KMS-11 (cell line): Measurements from ENCODE around the gene SMCO1.
"Not testable (repeated sequence)": the region's sequence is repeated elsewhere in the genome, so short reads cannot be mapped to it uniquely, and the experiment has no call there.

ENCODE experiments used
- H2AFZ ChIP-seq: fragments of 200-600 bp; sonication (generic); 2 replicates; pipeline ENCODE4 v1.6.1; 2016; ENCODE audit warnings: antibody characterized with exemption, mixed run types, low read depth
- H3K27ac ChIP-seq: fragments of 200-600 bp; sonication (generic); 2 replicates; pipeline ENCODE4 v1.6.1; 2016; ENCODE audit warnings: mild to moderate bottlenecking, mixed run types
- H3K27me3 ChIP-seq: fragments of 200-600 bp; sonication (generic); 2 replicates; pipeline ENCODE4 v1.6.1; 2017; ENCODE audit warnings: mild to moderate bottlenecking, low read depth, mixed run types, moderate library complexity; ENCODE audit not compliant: insufficient read depth
- H3K36me3 ChIP-seq: fragments of 200-600 bp; sonication (generic); 2 replicates; pipeline ENCODE4 v1.6.1; 2017; ENCODE audit warnings: mild to moderate bottlenecking, mixed run types; ENCODE audit not compliant: insufficient read depth
- H3K4me1 ChIP-seq: fragments of 200-600 bp; sonication (generic); 2 replicates; pipeline ENCODE4 v1.6.1; 2016; ENCODE audit warnings: mild to moderate bottlenecking, low read depth, mixed run types; ENCODE audit not compliant: poor library complexity, severe bottlenecking
- H3K4me2 ChIP-seq: fragments of 200-600 bp; sonication (generic); 2 replicates; pipeline ENCODE4 v1.7.0; 2016; ENCODE audit warnings: mild to moderate bottlenecking, mixed run types
- H3K4me3 ChIP-seq: fragments of 200-600 bp; sonication (generic); IDR thresholded peaks from 2 replicates; pipeline ENCODE4 v1.6.1; 2017; ENCODE audit warnings: low read depth, low read length, mixed read lengths; ENCODE audit not compliant: insufficient read depth
- H3K79me2 ChIP-seq: fragments of 200-600 bp; sonication (generic); 2 replicates; pipeline ENCODE4 v1.6.1; 2016; ENCODE audit warnings: low read depth, mixed run types; ENCODE audit not compliant: insufficient read depth
- H3K9ac ChIP-seq: fragments of 200-600 bp; sonication (generic); 2 replicates; pipeline ENCODE4 v1.6.1; 2016; ENCODE audit warnings: mild to moderate bottlenecking, mixed run types
- H4K20me1 ChIP-seq: fragments of 200-600 bp; sonication (generic); 2 replicates; pipeline ENCODE4 v1.6.1; 2016; ENCODE audit warnings: mild to moderate bottlenecking, mixed run types; ENCODE audit not compliant: insufficient read depth
- TF ChIP-seq, protein P1 (sequence below): fragments of 200-600 bp; sonication (generic); conservative IDR thresholded peaks from 2 replicates; pipeline ENCODE4 v1.6.1; 2017; ENCODE audit warnings: low read depth, mild to moderate bottlenecking, antibody characterized with exemption, low read length, moderate library complexity, mixed read lengths

The SMCO1 gene

DNA sequence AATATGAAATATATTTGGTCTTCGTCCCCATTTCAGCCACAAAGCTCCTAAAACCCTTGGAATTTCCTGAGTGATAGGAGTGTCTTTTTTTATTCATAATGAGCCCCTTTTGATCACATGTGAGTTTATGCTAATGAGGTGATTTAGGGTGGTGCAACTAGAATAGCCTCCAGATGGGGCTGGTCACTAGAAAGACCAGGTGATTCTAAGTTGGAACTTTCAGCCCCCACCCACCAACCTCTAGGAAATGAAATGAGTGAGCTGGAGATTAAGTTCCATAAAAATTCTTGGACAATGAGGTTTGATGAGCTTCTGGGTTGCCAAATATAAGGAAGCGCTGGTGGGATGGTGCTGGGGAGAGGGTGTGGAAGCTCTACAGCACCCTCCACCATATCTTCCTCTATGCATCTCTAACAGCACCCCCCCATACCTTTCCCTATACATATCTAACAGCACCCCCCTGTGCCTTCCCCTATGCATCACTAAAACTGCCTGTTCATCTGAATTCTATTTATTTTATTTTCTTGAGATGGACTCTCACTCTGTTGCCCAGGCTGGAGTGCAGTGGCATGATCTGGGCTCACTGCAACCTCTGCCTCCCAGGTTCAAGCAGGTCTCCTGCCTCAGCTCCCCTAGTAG, 2.1 kb upstream of the SMCO1 start:
- Histone ChIP-seq H4K20me1 (no peaks in the 10 kb centered on the region), H3K79me2 (no peaks in the 10 kb centered on the region), H3K27me3 (no peaks in the 10 kb centered on the region), H3K27ac (peak overlapping the region; percentile 39; the same call in 1 of the 2 replicates), H3K4me3 (no peak overlapping the region), H3K4me2 (peak overlapping the region; percentile 66), H3K9ac (no peak overlapping the region; the same call in 1 of the 2 replicates), H3K36me3 (no peaks in the 10 kb centered on the region), H2AFZ (0 out of 2 replicates have a peak overlapping the region, but pooled peaks have one; percentile 31), H3K4me1 (peaks cover 45% of the 10 kb centered on the region)
- TF ChIP-seq, protein P1, sequence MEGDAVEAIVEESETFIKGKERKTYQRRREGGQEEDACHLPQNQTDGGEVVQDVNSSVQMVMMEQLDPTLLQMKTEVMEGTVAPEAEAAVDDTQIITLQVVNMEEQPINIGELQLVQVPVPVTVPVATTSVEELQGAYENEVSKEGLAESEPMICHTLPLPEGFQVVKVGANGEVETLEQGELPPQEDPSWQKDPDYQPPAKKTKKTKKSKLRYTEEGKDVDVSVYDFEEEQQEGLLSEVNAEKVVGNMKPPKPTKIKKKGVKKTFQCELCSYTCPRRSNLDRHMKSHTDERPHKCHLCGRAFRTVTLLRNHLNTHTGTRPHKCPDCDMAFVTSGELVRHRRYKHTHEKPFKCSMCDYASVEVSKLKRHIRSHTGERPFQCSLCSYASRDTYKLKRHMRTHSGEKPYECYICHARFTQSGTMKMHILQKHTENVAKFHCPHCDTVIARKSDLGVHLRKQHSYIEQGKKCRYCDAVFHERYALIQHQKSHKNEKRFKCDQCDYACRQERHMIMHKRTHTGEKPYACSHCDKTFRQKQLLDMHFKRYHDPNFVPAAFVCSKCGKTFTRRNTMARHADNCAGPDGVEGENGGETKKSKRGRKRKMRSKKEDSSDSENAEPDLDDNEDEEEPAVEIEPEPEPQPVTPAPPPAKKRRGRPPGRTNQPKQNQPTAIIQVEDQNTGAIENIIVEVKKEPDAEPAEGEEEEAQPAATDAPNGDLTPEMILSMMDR: no peak

DNA sequence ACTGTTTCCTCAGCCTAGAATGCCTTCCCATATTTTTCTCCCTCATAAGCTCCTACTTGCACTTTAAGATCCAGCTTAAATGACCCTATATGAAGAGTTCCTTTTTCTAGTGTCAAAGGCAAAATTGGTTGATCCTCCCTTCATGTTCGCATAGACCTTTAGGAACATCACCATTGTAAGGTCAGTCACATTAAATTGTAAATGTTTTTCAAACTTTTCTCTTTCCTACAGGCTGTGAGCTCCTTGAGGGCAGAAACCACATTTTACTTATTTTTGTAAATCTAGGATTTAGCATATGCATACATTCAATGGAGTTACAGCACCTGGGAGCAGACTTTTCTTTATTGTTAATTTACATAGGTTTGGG, 813 bp downstream of the SMCO1 start:
- Histone ChIP-seq H3K4me1 (peaks cover 49% of the 10 kb centered on the region), H3K4me3 (no peak overlapping the region), H3K27ac (no peak overlapping the region), H3K36me3 (no peaks in the 10 kb centered on the region), H2AFZ (no peak overlapping the region), H3K9ac (no peak overlapping the region), H3K79me2 (no peaks in the 10 kb centered on the region), H4K20me1 (no peaks in the 10 kb centered on the region), H3K27me3 (no peaks in the 10 kb centered on the region), H3K4me2 (no peak overlapping the region)
- TF ChIP-seq, protein P1: no peak

DNA sequence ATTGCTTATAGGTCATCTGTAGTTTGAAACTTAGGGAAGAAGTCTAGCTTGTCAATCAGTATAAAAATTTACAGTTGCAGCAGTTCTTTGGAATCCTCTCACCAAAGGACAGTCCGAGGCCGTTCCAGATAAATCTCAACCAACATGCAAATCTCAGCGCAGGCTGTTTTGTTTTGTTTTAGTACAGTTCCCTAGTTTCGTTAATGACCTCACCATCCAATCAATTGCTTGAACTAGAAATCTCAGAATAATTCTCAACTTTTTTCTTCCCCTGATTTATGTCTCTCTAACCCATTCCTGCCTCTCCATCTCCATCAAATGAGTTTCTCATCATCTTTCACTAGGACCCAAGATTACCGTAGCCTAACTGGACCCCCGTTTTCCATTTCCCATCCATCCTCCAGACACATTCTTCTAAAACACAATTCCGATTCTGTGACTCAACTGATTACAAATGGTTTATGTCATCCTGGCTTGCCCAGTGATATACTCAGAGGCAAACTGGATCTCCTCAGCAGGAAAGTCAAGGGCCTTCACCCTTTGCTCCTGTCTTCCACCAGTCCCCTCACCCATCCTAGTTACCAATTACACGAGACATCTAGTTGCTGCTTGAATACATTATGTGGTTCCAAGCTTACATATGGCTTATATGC, 1.3 kb downstream of the SMCO1 start:
- H3K4me3 ChIP-seq: no peak overlapping the region
- H3K4me2 ChIP-seq: no peak overlapping the region
- no peak overlapping the region for H2AFZ ChIP-seq
- H3K4me1 ChIP-seq: peaks cover 44% of the 10 kb centered on the region
- H4K20me1 ChIP-seq: no peaks in the 10 kb centered on the region
- no peak overlapping the region for H3K9ac ChIP-seq
- no peaks in the 10 kb centered on the region for H3K27me3 ChIP-seq
- no peak overlapping the region for H3K27ac ChIP-seq
- no peaks in the 10 kb centered on the region for H3K79me2 ChIP-seq
- TF ChIP-seq, protein P1: no peak
- H3K36me3 ChIP-seq: no peaks in the 10 kb centered on the region

DNA sequence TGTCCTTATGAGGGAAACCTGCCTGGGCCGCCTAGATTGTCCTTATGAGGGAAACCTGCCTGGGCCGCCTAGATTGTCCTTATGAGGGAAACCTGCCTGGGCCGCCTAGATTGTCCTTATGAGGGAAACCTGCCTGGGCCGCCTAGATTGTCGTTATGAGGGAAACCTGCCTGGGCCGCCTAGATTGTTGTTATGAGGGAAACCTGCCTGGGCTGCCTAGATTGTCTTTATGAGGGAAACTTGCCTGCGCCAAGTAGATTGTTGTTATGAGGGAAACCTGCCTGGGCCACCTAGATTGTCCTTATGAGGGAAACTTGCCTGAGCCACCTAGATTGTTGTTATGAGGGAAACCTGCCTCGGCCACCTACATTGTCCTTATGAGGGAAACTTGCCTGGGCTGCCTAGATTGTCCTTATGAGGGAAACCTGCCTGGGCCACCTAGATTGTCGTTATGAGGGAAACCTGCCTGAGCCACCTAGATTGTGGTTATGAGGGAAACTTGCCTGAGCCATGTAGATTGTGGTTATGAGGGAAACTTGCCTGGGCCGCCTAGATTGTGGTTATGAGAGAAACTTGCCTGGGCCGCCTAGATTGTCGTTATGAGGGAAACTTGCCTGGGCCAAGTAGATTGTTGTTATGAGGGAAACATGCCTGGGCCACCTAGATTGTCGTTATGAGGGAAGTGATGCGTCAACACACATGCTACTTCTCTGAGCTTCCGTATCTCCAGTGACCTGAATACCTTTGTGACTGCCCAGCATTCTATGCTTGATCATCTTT, 3.3 kb downstream of the SMCO1 start:
- not testable (repeated sequence) for H2AFZ ChIP-seq, H3K4me3 ChIP-seq, H3K79me2 ChIP-seq, H3K27me3 ChIP-seq, H3K27ac ChIP-seq, H3K9ac ChIP-seq, H4K20me1 ChIP-seq, H3K36me3 ChIP-seq
- peaks cover 24% of the 10 kb centered on the region for H3K4me1 ChIP-seq
- peak overlapping the region; percentile 31 for H3K4me2 ChIP-seq

DNA sequence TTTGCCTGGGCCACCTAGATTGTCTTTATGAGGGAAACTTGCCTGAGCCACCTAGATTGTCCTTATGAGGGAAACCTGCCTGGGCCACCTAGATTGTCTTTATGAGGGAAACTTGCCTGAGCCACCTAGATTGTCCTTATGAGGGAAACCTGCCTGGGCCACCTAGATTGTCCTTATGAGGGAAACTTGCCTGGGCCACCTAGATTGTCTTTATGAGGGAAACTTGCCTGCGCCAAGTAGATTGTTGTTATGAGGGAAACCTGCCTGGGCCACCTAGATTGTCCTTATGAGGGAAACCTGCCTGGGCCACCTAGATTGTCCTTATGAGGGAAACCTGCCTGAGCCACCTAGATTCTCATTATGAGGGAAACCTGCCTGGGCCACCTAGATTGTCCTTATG, 4.0 kb downstream of the SMCO1 start:
- not testable (repeated sequence) for H3K79me2 ChIP-seq, H3K27ac ChIP-seq, H3K9ac ChIP-seq, H4K20me1 ChIP-seq, H2AFZ ChIP-seq, H3K4me2 ChIP-seq, H3K36me3 ChIP-seq, H3K27me3 ChIP-seq, H3K4me3 ChIP-seq
- H3K4me1 ChIP-seq: peaks cover 20% of the 10 kb centered on the region
